ENCODE measurements around the gene TRIM65.

- TF ChIP-seq, protein P1, sequence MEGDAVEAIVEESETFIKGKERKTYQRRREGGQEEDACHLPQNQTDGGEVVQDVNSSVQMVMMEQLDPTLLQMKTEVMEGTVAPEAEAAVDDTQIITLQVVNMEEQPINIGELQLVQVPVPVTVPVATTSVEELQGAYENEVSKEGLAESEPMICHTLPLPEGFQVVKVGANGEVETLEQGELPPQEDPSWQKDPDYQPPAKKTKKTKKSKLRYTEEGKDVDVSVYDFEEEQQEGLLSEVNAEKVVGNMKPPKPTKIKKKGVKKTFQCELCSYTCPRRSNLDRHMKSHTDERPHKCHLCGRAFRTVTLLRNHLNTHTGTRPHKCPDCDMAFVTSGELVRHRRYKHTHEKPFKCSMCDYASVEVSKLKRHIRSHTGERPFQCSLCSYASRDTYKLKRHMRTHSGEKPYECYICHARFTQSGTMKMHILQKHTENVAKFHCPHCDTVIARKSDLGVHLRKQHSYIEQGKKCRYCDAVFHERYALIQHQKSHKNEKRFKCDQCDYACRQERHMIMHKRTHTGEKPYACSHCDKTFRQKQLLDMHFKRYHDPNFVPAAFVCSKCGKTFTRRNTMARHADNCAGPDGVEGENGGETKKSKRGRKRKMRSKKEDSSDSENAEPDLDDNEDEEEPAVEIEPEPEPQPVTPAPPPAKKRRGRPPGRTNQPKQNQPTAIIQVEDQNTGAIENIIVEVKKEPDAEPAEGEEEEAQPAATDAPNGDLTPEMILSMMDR (conservative IDR thresholded peaks at IDR 0.05 in 1 of 2, IDR thresholded peaks at IDR 0.05 in 1 of 2; ENCODE audit: extremely low read depth in 1 of 2, insufficient read depth in 1 of 2, low read depth in 1 of 2, low read length in 2 of 2): no peak
- TF ChIP-seq EZH2 (IDR thresholded peaks at IDR 0.05; ENCODE audit: borderline replicate concordance, low read length): no peak
Measured at GRCh38 chr17:75894049-75894733, 2.6 kb downstream of the TRIM65 start.

Measured in mammary epithelial cell (primary cell).